HG03378 (cell line): Measurements from ENCODE around the gene KLHL29.

ENCODE experiments used
- ATAC-seq: cut with Tn5 transposase; IDR thresholded peaks from one replicate; pipeline ENCODE4 v1.9.1; 2021; ENCODE audit warnings: mild to moderate bottlenecking, moderate library complexity; ENCODE audit not compliant: unreplicated experiment

KLHL29 gene

DNA sequence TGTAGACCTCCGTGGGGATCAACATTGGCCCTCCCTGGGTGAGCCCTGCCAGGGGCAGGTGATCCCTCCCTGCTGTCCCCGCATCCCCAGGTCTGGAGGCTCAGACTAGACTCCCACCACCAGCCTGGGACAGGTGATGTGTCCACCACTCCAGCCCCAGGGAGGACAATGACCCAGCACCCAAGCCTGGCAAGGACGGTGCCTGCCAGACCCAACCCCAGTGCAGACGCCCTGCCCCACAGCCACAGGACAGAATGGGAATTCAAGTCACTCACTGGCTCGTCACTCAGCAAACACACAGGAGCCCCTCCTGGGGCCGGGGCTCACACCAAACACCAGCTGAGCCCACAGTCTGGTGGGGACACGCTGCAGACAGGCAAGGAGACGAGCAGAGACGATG lies 302.2 kb downstream of the KLHL29 start:
- ATAC-seq = no peak

GRCh38 chr2:23687713-23688112 lies 302.7 kb downstream of the KLHL29 start:
- ATAC-seq = no peak

DNA sequence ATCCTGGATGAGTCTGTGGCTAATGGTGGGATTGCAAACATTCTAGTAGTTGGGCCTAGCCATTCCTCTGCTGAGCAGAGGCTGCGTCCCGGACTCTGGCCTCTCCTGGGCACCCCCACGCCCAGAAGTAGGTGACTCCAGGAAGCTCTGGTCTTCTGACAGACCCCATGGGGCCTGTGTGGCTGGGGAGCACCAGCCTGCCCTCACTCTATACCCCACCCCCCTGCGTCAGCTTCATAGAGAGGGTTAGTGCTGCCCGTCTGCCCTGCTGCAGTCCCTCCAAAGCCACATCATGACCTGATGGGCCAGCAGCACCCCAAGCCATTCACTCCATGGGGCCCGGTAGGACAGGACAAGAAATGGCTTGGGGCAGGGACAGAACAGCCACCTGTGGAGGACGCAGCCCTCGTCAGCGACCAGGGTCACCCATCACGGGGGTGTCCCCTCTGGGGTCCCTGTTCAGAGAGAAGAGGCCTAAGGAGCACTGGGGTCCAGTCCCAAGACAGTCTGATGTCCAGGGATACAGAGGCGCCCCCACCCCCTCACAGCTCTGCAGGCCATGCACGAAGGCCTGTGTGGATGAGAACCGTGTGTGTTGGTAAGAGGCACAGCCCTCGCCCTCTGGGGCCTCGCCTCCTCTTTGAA lies 303.6 kb downstream of the KLHL29 start:
- ATAC-seq = no peak

DNA sequence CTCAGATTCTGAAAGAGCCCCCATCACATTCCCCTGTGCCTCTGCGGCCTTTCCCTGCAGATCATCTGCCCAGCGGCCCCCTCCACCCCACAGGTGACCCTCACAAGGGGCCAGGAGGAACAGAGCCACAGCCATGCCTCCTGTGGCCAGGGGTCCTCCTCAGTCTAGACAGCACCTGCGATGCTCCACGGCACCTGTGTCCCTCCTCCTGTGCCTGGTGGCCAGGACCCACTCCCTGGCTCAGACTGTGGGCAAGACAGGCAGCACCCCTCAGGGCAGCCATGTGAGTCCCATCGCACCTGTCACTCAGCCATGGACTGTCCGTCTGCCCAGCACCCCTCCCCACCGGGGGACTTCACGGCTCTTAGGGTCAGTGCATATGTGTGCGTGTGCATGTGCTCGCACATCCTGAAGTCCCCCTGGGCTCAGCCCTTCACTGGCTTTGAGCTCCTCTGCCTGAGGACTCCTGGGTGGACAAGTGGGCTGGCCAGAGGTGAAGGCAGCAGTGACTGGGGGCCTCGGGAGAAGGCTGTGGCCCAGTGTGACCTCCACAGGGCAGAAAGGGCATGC lies 304.2 kb downstream of the KLHL29 start:
- ATAC-seq = no peak

DNA sequence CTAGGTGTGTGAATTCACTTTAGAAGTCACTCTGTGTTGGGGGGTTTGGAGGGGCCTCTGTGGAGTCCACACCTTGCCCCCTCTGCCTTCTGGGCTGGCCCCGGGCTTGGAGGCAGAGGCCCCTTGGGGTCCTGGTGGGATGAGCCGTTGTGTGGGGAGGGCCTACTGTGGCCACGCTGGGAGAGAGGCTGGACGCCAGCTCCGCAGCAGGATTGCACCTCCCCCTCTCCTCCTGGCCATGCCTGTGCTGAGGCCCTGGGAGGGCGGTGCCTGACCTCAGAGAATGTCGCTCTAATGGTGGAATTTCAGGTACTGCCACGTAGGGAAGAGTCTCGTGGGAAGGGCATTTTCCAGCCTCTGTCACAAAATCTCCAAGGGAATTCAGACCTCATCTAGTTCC lies 304.9 kb downstream of the KLHL29 start:
- no peak for ATAC-seq

DNA sequence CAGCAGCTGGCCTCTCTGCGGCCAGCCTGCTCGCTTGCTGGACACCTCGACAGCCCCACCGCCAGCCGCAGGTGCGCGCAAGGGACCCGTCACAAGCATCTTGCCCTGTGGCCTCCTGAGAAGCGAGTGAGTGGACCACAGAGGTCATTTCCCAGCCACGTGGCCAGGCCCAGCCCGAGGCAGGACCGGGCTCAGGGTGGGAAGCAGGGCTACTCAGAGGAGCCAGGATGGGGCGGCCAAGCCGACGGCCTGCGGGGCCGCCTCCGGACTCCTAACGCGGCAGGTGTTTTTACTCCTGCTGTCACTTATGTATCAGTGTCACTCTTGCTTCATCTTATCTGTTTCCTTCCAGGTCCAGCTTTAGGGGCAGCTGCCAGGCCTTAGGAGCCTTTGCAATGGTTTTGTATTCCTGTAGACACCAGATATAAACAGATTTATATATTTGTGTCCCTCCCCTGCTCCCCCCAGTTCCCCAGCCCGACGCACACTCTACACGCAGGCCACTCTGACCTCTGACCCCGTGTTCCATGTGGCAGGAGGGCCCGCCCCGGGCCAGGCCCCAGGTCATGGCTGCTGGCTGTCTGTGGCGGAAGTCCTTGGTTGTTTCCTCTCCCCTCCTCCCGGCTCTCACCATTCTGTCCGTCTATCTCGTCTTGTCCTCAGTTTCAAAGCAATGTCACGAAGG lies 305.6 kb downstream of the KLHL29 start:
- no peak for ATAC-seq

GRCh38 chr2:23691106-23691470 lies 306.1 kb downstream of the KLHL29 start:
- ATAC-seq = no peak

- no peak for ATAC-seq
These were observed 306.6 kb downstream of the KLHL29 start for GRCh38 chr2:23691565-23691964.

GRCh38 chr2:23692263-23692662 lies 307.3 kb downstream of the KLHL29 start:
- no peak for ATAC-seq

- ATAC-seq = no peak
These were observed 308.0 kb downstream of the KLHL29 start for GRCh38 chr2:23692851-23693605.

DNA sequence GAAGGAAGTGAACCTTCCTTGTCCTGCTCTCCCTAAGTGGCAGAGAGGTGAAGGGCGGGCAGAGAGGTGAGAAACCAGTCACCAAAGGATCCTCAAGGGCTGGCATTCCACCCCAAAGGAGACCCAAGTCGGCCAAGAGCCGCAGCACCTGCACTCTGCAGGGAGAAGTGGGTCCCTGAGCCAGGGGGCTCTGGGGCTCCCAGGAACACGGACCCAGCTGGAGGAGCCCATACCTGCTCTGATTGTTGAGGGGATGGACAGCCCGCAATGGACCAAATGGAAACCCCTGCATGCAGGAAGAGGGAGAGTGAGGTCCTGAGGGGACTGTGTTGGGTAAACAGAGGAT lies 308.6 kb downstream of the KLHL29 start:
- ATAC-seq = no peak

GRCh38 chr2:23694058-23695045 lies 309.4 kb downstream of the KLHL29 start:
- no peak for ATAC-seq

- no peak for ATAC-seq
These were observed 310.4 kb downstream of the KLHL29 start for GRCh38 chr2:23695214-23695889.

DNA sequence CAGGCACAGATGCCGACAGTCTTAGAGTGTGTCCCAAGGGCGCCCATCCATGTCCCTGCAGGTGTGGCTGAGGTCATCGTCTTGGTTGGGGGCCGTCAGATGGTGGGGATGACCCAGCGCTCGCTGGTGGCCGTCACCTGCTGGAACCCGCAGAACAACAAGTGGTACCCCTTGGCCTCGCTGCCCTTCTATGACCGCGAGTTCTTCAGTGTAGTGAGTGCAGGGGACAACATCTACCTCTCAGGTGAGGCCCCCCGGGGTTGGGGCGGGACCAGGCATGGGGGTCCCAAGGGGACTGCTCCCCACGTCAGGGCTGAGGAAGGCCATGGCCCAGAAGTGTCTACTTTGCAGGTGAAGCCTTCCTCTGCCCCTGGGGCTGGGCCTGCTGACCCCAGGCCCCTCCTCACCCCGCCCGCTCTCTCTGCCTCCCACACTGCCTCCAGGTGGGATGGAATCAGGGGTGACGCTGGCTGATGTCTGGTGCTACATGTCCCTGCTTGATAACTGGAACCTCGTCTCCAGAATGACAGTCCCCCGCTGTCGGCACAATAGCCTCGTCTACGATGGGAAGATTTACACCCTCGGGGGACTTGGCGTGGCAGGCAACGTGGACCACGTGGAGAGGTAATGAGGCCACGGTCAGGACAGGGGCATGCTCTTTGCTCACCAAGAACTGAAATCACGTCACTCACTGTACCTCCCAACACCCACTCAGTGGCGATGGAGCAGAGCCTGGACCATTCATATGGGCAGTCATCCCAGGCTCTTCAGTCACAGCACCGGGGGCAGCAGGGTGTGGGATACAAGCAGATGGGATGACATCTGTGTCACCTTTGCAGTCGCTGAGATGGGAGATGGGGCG lies 311.1 kb downstream of the KLHL29 start:
- ATAC-seq = no peak

GRCh38 chr2:23696752-23697045 lies 311.7 kb downstream of the KLHL29 start:
- no peak for ATAC-seq

DNA sequence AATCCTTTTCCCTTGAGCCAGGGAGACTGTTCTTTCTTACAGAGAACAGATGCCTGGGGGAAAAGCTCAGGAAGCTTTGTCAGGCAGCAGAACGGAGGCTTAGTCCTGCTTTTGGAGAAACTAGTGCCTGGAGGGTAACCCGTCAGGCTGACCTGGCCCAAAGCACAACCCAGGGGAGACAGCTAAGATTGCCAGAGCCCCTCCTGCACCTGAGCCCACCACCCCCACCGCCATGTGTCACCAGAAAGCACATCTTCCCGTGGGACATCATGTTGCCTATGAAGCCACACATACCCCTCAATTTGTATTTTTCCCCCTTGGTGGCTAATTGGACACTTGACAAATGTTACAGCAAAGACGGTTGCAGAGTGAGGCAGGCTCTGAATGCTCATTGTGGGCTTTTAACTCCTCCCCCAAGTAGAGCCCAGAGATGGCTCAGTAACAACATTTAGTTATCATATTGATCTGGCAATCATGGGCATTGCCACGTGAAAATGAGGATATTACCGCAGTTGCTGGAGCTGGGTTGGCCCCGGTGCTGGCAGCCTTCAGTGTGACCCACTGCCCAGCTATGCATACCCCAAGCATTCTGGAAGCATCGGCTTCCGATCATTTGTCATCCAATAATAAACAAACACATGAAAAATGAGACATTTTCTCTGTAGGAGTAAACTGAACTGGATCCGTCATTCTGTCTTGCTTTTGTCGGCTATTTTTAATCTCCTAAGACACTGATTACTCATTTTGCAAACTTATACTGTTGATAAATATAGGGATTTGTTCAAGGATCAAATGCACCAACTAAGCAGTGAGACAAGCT lies 312.5 kb downstream of the KLHL29 start:
- no peak for ATAC-seq

DNA sequence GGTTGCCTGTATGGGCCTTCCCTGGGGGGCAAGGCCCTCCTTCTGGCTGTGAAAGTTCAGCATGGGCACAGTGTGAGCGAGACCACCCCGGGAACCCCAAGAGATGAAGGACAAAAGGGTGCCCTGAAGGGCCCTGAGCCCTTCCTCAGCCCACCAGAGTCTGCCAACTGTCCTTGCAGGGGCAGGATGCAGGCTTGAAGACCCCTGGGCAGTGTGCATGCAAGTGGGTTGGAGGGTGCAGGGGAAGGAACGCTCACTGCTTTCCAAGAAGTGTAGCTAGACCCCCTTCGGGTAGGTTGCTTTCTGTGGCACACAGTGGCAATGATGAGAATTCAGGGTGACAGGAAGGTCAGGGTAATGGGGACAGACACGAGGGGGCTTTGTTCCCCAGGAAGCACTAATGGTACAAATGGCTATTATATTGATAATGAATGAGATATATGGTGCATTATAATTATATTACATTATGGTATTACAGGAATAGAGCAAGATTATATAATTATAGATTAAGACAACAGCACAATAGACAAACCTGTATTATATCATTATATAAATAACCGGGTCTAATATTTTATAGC lies 313.2 kb downstream of the KLHL29 start:
- ATAC-seq = no peak
